K562 (cell line): ENCODE data around the gene CORO6. TPM values are rescaled to one million over a fixed set of nuclear protein-coding genes. Genes with fewer than 3 reads are reported as not detected.

ENCODE experiments used
- AFF4 ChIP-seq: sonication (generic); formaldehyde crosslinking; IDR thresholded peaks from 2 replicates; pipeline ENCODE4 v1.8.0; 2023; ENCODE audit warnings: mild to moderate bottlenecking, missing genetic modification reagents
- BRCA1 ChIP-seq, 2 experiments: fragments of 450-650 bp in 1 of 2; sonication (generic) in 1 of 2; formaldehyde crosslinking in 1 of 2; IDR thresholded peaks; 2 replicates each; pipeline versions ENCODE4 v1.5.0 to v1.6.1; 2017 to 2020; ENCODE audit warnings: mild to moderate bottlenecking in 1 of 2, missing genetic modification reagents in 1 of 2
- CBX1 ChIP-seq: sonication (generic); IDR thresholded peaks from 2 replicates; pipeline ENCODE4 v1.6.1; 2016; ENCODE audit warnings: antibody characterized with exemption, low read depth, mild to moderate bottlenecking
- CBX8 ChIP-seq: fragments of 200-600 bp; sonication (generic); IDR thresholded peaks from 2 replicates; pipeline ENCODE4 v1.6.1; 2012; ENCODE audit warnings: borderline replicate concordance, mixed run types, low read depth, mild to moderate bottlenecking, moderate library complexity, mixed read lengths, low read length, control low read depth, inconsistent platforms; ENCODE audit not compliant: poor library complexity, severe bottlenecking; ENCODE audit errors: extremely low read depth
- FOXA1 ChIP-seq: fragments of 450-650 bp; IDR thresholded peaks from 2 replicates; pipeline ENCODE4 v1.6.1; 2016; ENCODE audit warnings: mild to moderate bottlenecking, borderline replicate concordance
- HNRNPL ChIP-seq: fragments of 200-400 bp; formaldehyde crosslinking; IDR thresholded peaks from 2 replicates; pipeline ENCODE4 v1.6.1; 2017; ENCODE audit warnings: low read depth, mild to moderate bottlenecking, low read length
- MYBL2 ChIP-seq, 2 experiments: fragments of 450-650 bp in 1 of 2; sonication (generic) in 1 of 2; formaldehyde crosslinking in 1 of 2; IDR thresholded peaks; 2 replicates each; pipeline versions ENCODE4 v1.6.1 to v1.8.1; 2017 to 2022; ENCODE audit warnings: borderline replicate concordance in 1 of 2, inconsistent platforms in 1 of 2, low read depth in 1 of 2, mild to moderate bottlenecking in 1 of 2, missing genetic modification reagents in 1 of 2, moderate library complexity in 1 of 2
- NRF1 ChIP-seq, 2 experiments: fragments of 450-650 bp; IDR thresholded peaks in 1 of 2; conservative IDR thresholded peaks in 1 of 2; 2 replicates each; pipeline ENCODE4 v1.6.1; 2014; ENCODE audit warnings: mild to moderate bottlenecking in 2 of 2
- SRSF1 ChIP-seq: fragments of 200-400 bp; formaldehyde crosslinking; IDR thresholded peaks from 2 replicates; pipeline ENCODE4 v1.6.1; 2017; ENCODE audit warnings: mild to moderate bottlenecking, low read depth, low read length, moderate library complexity
- ZBTB17 ChIP-seq: fragments of 450-650 bp; formaldehyde crosslinking; IDR thresholded peaks from 2 replicates; pipeline ENCODE4 v1.4.0; 2020; ENCODE audit warnings: mild to moderate bottlenecking
- ZBTB2 ChIP-seq: fragments of 450-650 bp; IDR thresholded peaks from 2 replicates; pipeline ENCODE4 v1.6.1; 2016; ENCODE audit warnings: antibody characterized with exemption
- ZBTB5 ChIP-seq: fragments of 450-650 bp; IDR thresholded peaks from 2 replicates; pipeline ENCODE4 v1.6.1; 2017; ENCODE audit warnings: antibody characterized with exemption
- ZBTB7A ChIP-seq: IDR thresholded peaks from 2 replicates; pipeline ENCODE4 v1.6.1; 2011; ENCODE audit warnings: low read depth, mild to moderate bottlenecking, low read length, moderate library complexity, borderline replicate concordance; ENCODE audit not compliant: control insufficient read depth
- ZNF184 ChIP-seq: sonication (generic); formaldehyde crosslinking; IDR thresholded peaks from 2 replicates; pipeline ENCODE4 v1.5.0; 2020; ENCODE audit warnings: missing genetic modification reagents
- ZNF449 ChIP-seq: fragments of 250-450 bp; sonication (Bioruptor Pico); IDR thresholded peaks from 2 replicates; pipeline ENCODE4 v1.8.0; 2022; ENCODE audit warnings: moderate library complexity, mild to moderate bottlenecking, inconsistent platforms
- ZNF778 ChIP-seq: fragments of 450-650 bp; formaldehyde crosslinking; IDR thresholded peaks from 2 replicates; pipeline ENCODE4 v1.4.0; 2020; ENCODE audit warnings: mild to moderate bottlenecking, moderate library complexity
- ZSCAN29 ChIP-seq: fragments of 450-650 bp; IDR thresholded peaks from 2 replicates; pipeline ENCODE4 v1.6.1; 2017
- polyA plus RNA-seq, 8 experiments: library from polyadenylated mRNA; depleted of rRNA in 4 of 8; stranded (reverse) in 5 of 8; unstranded in 3 of 8; fragments of >200 nt; fragmentation: Nextera tagmentation in 2 of 8; fragmentation: Illumina TruSeq in 1 of 8; extraction: Ambion mirVana in 2 of 8; extraction: Trizol in 1 of 8; gene quantifications; 2 replicates each; pipeline versions ENCODE4 v1.2.1 to v1.2.3, GENCODE V29; 2011 to 2014; ENCODE audit warnings: inconsistent platforms in 1 of 8, missing spikeins in 1 of 8
- total RNA-seq, 7 experiments: library from RNA; depleted of rRNA in 6 of 7; stranded (reverse); fragments of >200 nt in 6 of 7; fragmentation: Illumina TruSeq in 2 of 7; extraction: Trizol in 2 of 7; gene quantifications; 2 replicates each; pipeline versions ENCODE4 v1.2.1 to v1.2.3, GENCODE V29; 2011 to 2021; ENCODE audit warnings: low replicate concordance in 1 of 7

Gene CORO6
- total and polyA plus RNA-seq, 9 of the 15 experiments (the other 6 are each of a cell fraction or from before 2014, with no cell fraction given), result 0.04 to 11.9 (median 2.4) TPM

- TF ChIP-seq AFF4 (CRISPR knock-in tag) (no peak), ZBTB2 (peak; percentile 39; the same call in 1 of the 2 replicates), ZNF184 (peak; percentile 72), MYBL2 (IDR thresholded peaks at IDR 0.05; ENCODE audit: low read depth) (no peak), MYBL2 (CRISPR knock-in tag; IDR thresholded peaks at IDR 0.05; ENCODE audit: borderline replicate concordance) (no peak), CBX8 (no peak), NRF1 (conservative IDR thresholded peaks at IDR 0.05 in 1 of 2, IDR thresholded peaks at IDR 0.05 in 1 of 2) (no peak), ZSCAN29 (no peak), ZBTB17 (no peak), CBX1 (no peak), ZBTB5 (no peak), HNRNPL (no peak), BRCA1 (IDR thresholded peaks at IDR 0.05) (no peak), BRCA1 (CRISPR knock-in tag; IDR thresholded peaks at IDR 0.05) (no peak), FOXA1 (no peak), ZBTB7A (peak; percentile 98), SRSF1 (no peak), ZNF778 (CRISPR knock-in tag) (no peak), ZNF449 (CRISPR knock-in tag) (no peak)
These were observed 28.9 kb downstream of the CORO6 start (continued) for GRCh38 chr17:29593591-29594518.
